GM23338 (cell line): ENCODE data around the gene CD40LG. TPM values are rescaled to one million over a fixed set of nuclear protein-coding genes. Genes with fewer than 3 reads are reported as not detected.

Experiments used
- ATAC-seq: fragments of 200-7000 bp; cut with Tn5 transposase; 3 replicates; pipeline ENCODE4 v1.9.1; 2020
- DNase-seq: peaks from one replicate; pipeline ENCODE4 v3.0.0-alpha.2; 2015; ENCODE audit warnings: low spot score
- H2AFZ ChIP-seq: fragments of 200-600 bp; sonication (generic); 2 replicates; pipeline ENCODE4 v1.8.0; 2016; ENCODE audit warnings: antibody characterized with exemption, mild to moderate bottlenecking, moderate library complexity
- H3F3A ChIP-seq: fragments of 200-600 bp; sonication (generic); replicated peaks from 2 replicates; pipeline ENCODE4 v1.8.0; 2017; ENCODE audit warnings: antibody characterized with exemption, mixed run types, low read depth
- H3K27ac ChIP-seq: fragments of 200-600 bp; sonication (generic); 2 replicates; pipeline ENCODE4 v1.6.1; 2016; ENCODE audit warnings: low read depth
- H3K27me3 ChIP-seq: fragments of 200-600 bp; sonication (generic); 2 replicates; pipeline ENCODE4 v1.8.0; 2016; ENCODE audit warnings: mild to moderate bottlenecking, mixed run types, moderate library complexity; ENCODE audit not compliant: insufficient read depth
- H3K36me3 ChIP-seq: fragments of 200-600 bp; sonication (generic); 2 replicates; pipeline ENCODE4 v1.8.0; 2016; ENCODE audit warnings: mild to moderate bottlenecking; ENCODE audit not compliant: insufficient read depth
- H3K4me1 ChIP-seq: fragments of 200-600 bp; sonication (generic); 2 replicates; pipeline ENCODE4 v1.8.0; 2016; ENCODE audit warnings: mild to moderate bottlenecking, moderate library complexity; ENCODE audit not compliant: insufficient read depth
- H3K4me2 ChIP-seq: fragments of 200-600 bp; sonication (generic); 2 replicates; pipeline ENCODE4 v1.7.1; 2017; ENCODE audit warnings: mixed run types
- H3K4me3 ChIP-seq: fragments of 200-600 bp; sonication (generic); 2 replicates; pipeline ENCODE4 v1.6.1; 2016; ENCODE audit warnings: mixed run types
- H3K79me2 ChIP-seq: fragments of 200-600 bp; sonication (generic); replicated peaks from 2 replicates; pipeline ENCODE4 v1.8.0; 2017; ENCODE audit warnings: mild to moderate bottlenecking; ENCODE audit not compliant: insufficient read depth
- H3K9me2 ChIP-seq: fragments of 200-600 bp; sonication (generic); 2 replicates; pipeline ENCODE4 v1.8.0; 2017; ENCODE audit not compliant: insufficient read depth
- H4K20me1 ChIP-seq: fragments of 200-600 bp; sonication (generic); replicated peaks from 2 replicates; pipeline ENCODE4 v1.8.0; 2017; ENCODE audit warnings: mild to moderate bottlenecking; ENCODE audit not compliant: insufficient read depth
- H3K27ac Mint-ChIP-seq: 2 replicates; pipeline ENCODE4 v1.8.0; 2020; ENCODE audit warnings: inconsistent platforms, mild to moderate bottlenecking, moderate library complexity, mixed read lengths
- H3K27me3 Mint-ChIP-seq: 3 replicates; pipeline ENCODE4 v1.8.0; 2022; ENCODE audit warnings: low read depth, mild to moderate bottlenecking, moderate library complexity, mixed read lengths, inconsistent platforms; ENCODE audit not compliant: insufficient read depth, poor library complexity
- H3K36me3 Mint-ChIP-seq: 3 replicates; pipeline ENCODE4 v1.8.0; 2021; ENCODE audit warnings: low read depth, mild to moderate bottlenecking, inconsistent platforms, moderate library complexity, mixed read lengths
- H3K4me1 Mint-ChIP-seq: 3 replicates; pipeline ENCODE4 v1.8.0; 2020; ENCODE audit warnings: mild to moderate bottlenecking, inconsistent platforms, mixed read lengths
- H3K4me3 Mint-ChIP-seq: 3 replicates; pipeline ENCODE4 v1.8.0; 2021; ENCODE audit warnings: moderate library complexity, mild to moderate bottlenecking, inconsistent platforms, mixed read lengths
- H3K9me3 Mint-ChIP-seq: 3 replicates; pipeline ENCODE4 v1.8.0; 2020; ENCODE audit warnings: moderate library complexity, mild to moderate bottlenecking, inconsistent platforms, mixed read lengths
- CREB1 ChIP-seq: fragments of 250-450 bp; sonication (Bioruptor Pico); IDR thresholded peaks from 2 replicates; pipeline ENCODE4 v1.5.0; 2020; ENCODE audit warnings: low read depth, mild to moderate bottlenecking, moderate library complexity
- CTCF ChIP-seq, 2 experiments: fragments of 200-600 bp in 1 of 2; sonication (generic) in 1 of 2; conservative IDR thresholded peaks; 2 replicates each; pipeline versions ENCODE4 v1.5.1 to v1.6.1; 2016 to 2017; ENCODE audit warnings: antibody characterized with exemption in 2 of 2, low read depth in 2 of 2, mild to moderate bottlenecking in 2 of 2, moderate library complexity in 1 of 2
- ETS1 ChIP-seq: IDR thresholded peaks from 2 replicates; pipeline ENCODE4 v1.6.1; 2016; ENCODE audit warnings: antibody characterized with exemption
- EZH2 ChIP-seq: fragments of 200-600 bp; sonication (generic); IDR thresholded peaks from one replicate; pipeline ENCODE4 v1.8.0; 2017; ENCODE audit warnings: antibody characterized with exemption, mild to moderate bottlenecking, low read depth; ENCODE audit not compliant: unreplicated experiment
- EZH2phosphoT487 ChIP-seq: fragments of 200-600 bp; sonication (generic); IDR thresholded peaks from one replicate; pipeline ENCODE4 v1.8.1; 2018; ENCODE audit warnings: antibody characterized with exemption; ENCODE audit not compliant: unreplicated experiment
- JUNB ChIP-seq: IDR thresholded peaks from one replicate; pipeline ENCODE4 v1.6.1; 2016; ENCODE audit warnings: antibody characterized with exemption; ENCODE audit not compliant: unreplicated experiment
- NANOG ChIP-seq: IDR thresholded peaks from 2 replicates; pipeline ENCODE4 v1.6.1; 2016; ENCODE audit warnings: antibody characterized with exemption, borderline replicate concordance
- POLR2AphosphoS5 ChIP-seq: IDR thresholded peaks from 2 replicates; pipeline ENCODE4 v1.6.1; 2016; ENCODE audit warnings: antibody characterized with exemption, low read depth
- REST ChIP-seq: IDR thresholded peaks from one replicate; pipeline ENCODE4 v1.6.1; 2018; ENCODE audit warnings: antibody characterized with exemption; ENCODE audit not compliant: unreplicated experiment
- STAT1 ChIP-seq: IDR thresholded peaks from one replicate; pipeline ENCODE4 v1.6.1; 2016; ENCODE audit warnings: antibody characterized with exemption; ENCODE audit not compliant: unreplicated experiment
- ZNF114 ChIP-seq: fragments of 250-450 bp; sonication (Bioruptor Pico); IDR thresholded peaks from 2 replicates; pipeline ENCODE4 v1.5.0; 2020; ENCODE audit warnings: mild to moderate bottlenecking, moderate library complexity
- ZNF331 ChIP-seq: fragments of 250-450 bp; sonication (Bioruptor Pico); IDR thresholded peaks from 2 replicates; pipeline ENCODE4 v1.5.0; 2020; ENCODE audit warnings: low read depth, mild to moderate bottlenecking, moderate library complexity
- ZNF462 ChIP-seq: fragments of 250-450 bp; sonication (Bioruptor Pico); IDR thresholded peaks from 2 replicates; pipeline ENCODE4 v1.5.0; 2020; ENCODE audit warnings: mild to moderate bottlenecking, moderate library complexity
- polyA plus RNA-seq: library from polyadenylated mRNA; unstranded; fragments of >200 nt; fragmentation: Nextera tagmentation; extraction: Ambion mirVana; gene quantifications from 2 replicates; pipeline ENCODE4 v1.2.1, GENCODE V29; 2016
- total RNA-seq: library from RNA; depleted of rRNA; stranded (reverse); fragments of >200 nt; shearing (Covaris generic); gene quantifications from 2 replicates; pipeline ENCODE4 v1.2.3, GENCODE V29; 2014

The CD40LG gene
- total and polyA plus RNA-seq, 2 experiments from 2014 or later = not detected

GRCh38 chrX:136636121-136636520 is 11.8 kb upstream of the CD40LG start:
- Histone ChIP-seq H3K27me3 (no peaks in the 10 kb centered on the region), H4K20me1 (no peaks in the 10 kb centered on the region), H2AFZ (peak overlapping the region; percentile 38; the same call in 1 of the 2 replicates), H3K9me2 (no peaks in the 10 kb centered on the region), H3K4me3 (no peak overlapping the region), H3K4me2 (peak overlapping the region; percentile 55), H3K27ac (no peak overlapping the region), H3K4me1 (peaks cover 8% of the 10 kb centered on the region), H3K79me2 (no peaks in the 10 kb centered on the region), H3K36me3 (no peaks in the 10 kb centered on the region), H3F3A (no peaks in the 10 kb centered on the region)
- Mint-ChIP-seq H3K27ac (peak overlapping the region; percentile 43), H3K27me3 (peaks cover 6% of the 10 kb centered on the region), H3K9me3 (no peaks in the 10 kb centered on the region), H3K36me3 (no peaks in the 10 kb centered on the region), H3K4me1 (peaks cover 20% of the 10 kb centered on the region), H3K4me3 (no peak overlapping the region; the same call in 2 of the 3 replicates)
- ATAC-seq = peak; percentile 93
- TF ChIP-seq ZNF114 (no peak), POLR2AphosphoS5 (no peak), ETS1 (no peak), EZH2phosphoT487 (no peak), CREB1 (CRISPR knock-in tag) (no peak), NANOG (no peak), STAT1 (no peak), CTCF (conservative IDR thresholded peaks at IDR 0.05; ENCODE audit: low read depth in 2 of 2) (no peak), REST (no peak), EZH2 (no peak), JUNB (no peak), ZNF462 (CRISPR knock-in tag) (no peak), ZNF331 (CRISPR knock-in tag) (no peak)
- peak; percentile 42 for DNase-seq
